Measurements from ENCODE around the gene FAM193A. TPM values are rescaled to one million over a fixed set of nuclear protein-coding genes. Genes with fewer than 3 reads are reported as not detected.

The FAM193A gene
- total and polyA plus RNA-seq, 2 donors (not counting 1 experiment from before 2014, with no cell fraction given), result 16.0 to 62.7 TPM

- ATAC-seq (ENCODE audit: low read depth) (no peak), DNase-seq (no peak)
- Histone ChIP-seq H3K9me3 (ENCODE audit: control extremely low read depth in 1 of 3, control insufficient read depth in 2 of 3, insufficient read depth in 1 of 3, low read length in 2 of 3) (no peaks in the 10 kb centered on the region), H3K79me2 (ENCODE audit: control insufficient read depth, insufficient read depth, low read length) (no peaks in the 10 kb centered on the region), H3K9ac (ENCODE audit: low read length) (no peak overlapping the region), H4K20me1 (ENCODE audit: control insufficient read depth, insufficient read depth, low read length, poor library complexity, severe bottlenecking) (no peaks in the 10 kb centered on the region), H2AFZ (ENCODE audit: insufficient read depth, low read depth, low read length, poor library complexity, severe bottlenecking) (no peak overlapping the region), H3K27ac (ENCODE audit: low read length in 2 of 2) (no peak overlapping the region), H3K4me3 (ENCODE audit: control extremely low read depth in 1 of 5, extremely low read depth in 1 of 5, insufficient read depth in 1 of 5, low read depth in 2 of 5, low read length in 4 of 5) (no peak overlapping the region), H3K4me1 (ENCODE audit: control insufficient read depth in 2 of 2, insufficient read depth in 2 of 2, low read length in 2 of 2) (no peaks in the 10 kb centered on the region), H3K36me3 (replicated peaks in 1 of 2; ENCODE audit: control extremely low read depth in 1 of 2, control insufficient read depth in 1 of 2, extremely low read depth in 1 of 2, insufficient read depth in 2 of 2, low read length in 1 of 2) (peaks cover 0 to 51% of the 10 kb centered on the region in 2 experiments), H3K27me3 (replicated peaks in 1 of 4; ENCODE audit: control extremely low read depth in 1 of 4, control insufficient read depth in 3 of 4, insufficient read depth in 4 of 4, low read length in 3 of 4) (no peaks in the 10 kb centered on the region), H3K4me2 (replicated peaks; ENCODE audit: low read depth, low read length, poor library complexity, severe bottlenecking) (no peak overlapping the region)
- TF ChIP-seq EZH2 (IDR thresholded peaks at IDR 0.05; ENCODE audit: borderline replicate concordance, insufficient read depth, low read depth, low read length, poor library complexity, severe bottlenecking) (no peak), CTCF (IDR thresholded peaks at IDR 0.05) (no peak)
- intact Hi-C loops (cut with micrococcal nuclease), result no loop called here
- CTCF ChIA-PET, result no interaction called here
- Mint-ChIP-seq H3K27ac (no peak overlapping the region), H3K9me3 (ENCODE audit: insufficient read depth) (no peaks in the 10 kb centered on the region), H3K4me1 (peaks cover 2% of the 10 kb centered on the region), H3K27me3 (no peaks in the 10 kb centered on the region), H3K4me3 (no peak overlapping the region)
- POLR2A ChIA-PET, result interaction anchor here (0.7 kb wide), 1 partner anchor 121 kb away, joined by 3 read pairs; no protein-coding TSS in a partner anchor
- WGBS (ENCODE audit: insufficient coverage), result 90% methylated on average over 8 of the region's 11 CpGs
These were observed 185.1 kb downstream of the FAM193A start for GRCh38 chr4:2721586-2721985.

GRCh38 chr4:2722033-2722432 is 185.6 kb downstream of the FAM193A start:
- Mint-ChIP-seq H3K4me1 (peaks cover 2% of the 10 kb centered on the region), H3K27me3 (no peaks in the 10 kb centered on the region), H3K27ac (no peak overlapping the region), H3K4me3 (no peak overlapping the region), H3K9me3 (ENCODE audit: insufficient read depth) (no peaks in the 10 kb centered on the region)
- Histone ChIP-seq H3K27me3 (replicated peaks in 1 of 4; ENCODE audit: control extremely low read depth in 1 of 4, control insufficient read depth in 3 of 4, insufficient read depth in 4 of 4, low read length in 3 of 4) (no peaks in the 10 kb centered on the region), H3K9ac (ENCODE audit: low read length) (no peak overlapping the region), H3K9me3 (ENCODE audit: control extremely low read depth in 1 of 3, control insufficient read depth in 2 of 3, insufficient read depth in 1 of 3, low read length in 2 of 3) (no peaks in the 10 kb centered on the region), H3K4me2 (replicated peaks; ENCODE audit: low read depth, low read length, poor library complexity, severe bottlenecking) (no peak overlapping the region), H3K4me3 (ENCODE audit: control extremely low read depth in 1 of 5, extremely low read depth in 1 of 5, insufficient read depth in 1 of 5, low read depth in 2 of 5, low read length in 4 of 5) (no peak overlapping the region), H2AFZ (ENCODE audit: insufficient read depth, low read depth, low read length, poor library complexity, severe bottlenecking) (no peak overlapping the region), H4K20me1 (ENCODE audit: control insufficient read depth, insufficient read depth, low read length, poor library complexity, severe bottlenecking) (no peaks in the 10 kb centered on the region), H3K36me3 (replicated peaks in 1 of 2; ENCODE audit: control extremely low read depth in 1 of 2, control insufficient read depth in 1 of 2, extremely low read depth in 1 of 2, insufficient read depth in 2 of 2, low read length in 1 of 2) (peaks cover 0 to 47% of the 10 kb centered on the region in 2 experiments), H3K27ac (ENCODE audit: low read length in 2 of 2) (no peak overlapping the region), H3K4me1 (ENCODE audit: control insufficient read depth in 2 of 2, insufficient read depth in 2 of 2, low read length in 2 of 2) (no peaks in the 10 kb centered on the region), H3K79me2 (ENCODE audit: control insufficient read depth, insufficient read depth, low read length) (no peaks in the 10 kb centered on the region)
- 98% methylated on average over 8 of the region's 9 CpGs for WGBS (ENCODE audit: insufficient coverage)
- CTCF ChIA-PET, result no interaction called here
- TF ChIP-seq CTCF (IDR thresholded peaks at IDR 0.05) (no peak), EZH2 (IDR thresholded peaks at IDR 0.05; ENCODE audit: borderline replicate concordance, insufficient read depth, low read depth, low read length, poor library complexity, severe bottlenecking) (no peak)
- intact Hi-C loops (cut with micrococcal nuclease), result no loop called here
- DNase-seq (no peak), ATAC-seq (ENCODE audit: low read depth) (no peak)
- POLR2A ChIA-PET, result no interaction called here

All from B cell (primary cell).